GM23338 (cell line): ENCODE results near the gene IGF1R. TPM values are rescaled to one million over a fixed set of nuclear protein-coding genes. Genes with fewer than 3 reads are reported as not detected.
A peak's percentile ranks its signal among the peaks of the same experiment; 100 is the strongest.

ENCODE experiments used
- ATAC-seq: fragments of 200-7000 bp; cut with Tn5 transposase; 3 replicates; pipeline ENCODE4 v1.9.1; 2020
- DNase-seq: peaks from one replicate; pipeline ENCODE4 v3.0.0-alpha.2; 2015; ENCODE audit warnings: low spot score
- H2AFZ ChIP-seq: fragments of 200-600 bp; sonication (generic); 2 replicates; pipeline ENCODE4 v1.8.0; 2016; ENCODE audit warnings: antibody characterized with exemption, mild to moderate bottlenecking, moderate library complexity
- H3F3A ChIP-seq: fragments of 200-600 bp; sonication (generic); replicated peaks from 2 replicates; pipeline ENCODE4 v1.8.0; 2017; ENCODE audit warnings: antibody characterized with exemption, mixed run types, low read depth
- H3K27ac ChIP-seq: fragments of 200-600 bp; sonication (generic); 2 replicates; pipeline ENCODE4 v1.6.1; 2016; ENCODE audit warnings: low read depth
- H3K27me3 ChIP-seq: fragments of 200-600 bp; sonication (generic); 2 replicates; pipeline ENCODE4 v1.8.0; 2016; ENCODE audit warnings: mild to moderate bottlenecking, mixed run types, moderate library complexity; ENCODE audit not compliant: insufficient read depth
- H3K36me3 ChIP-seq: fragments of 200-600 bp; sonication (generic); 2 replicates; pipeline ENCODE4 v1.8.0; 2016; ENCODE audit warnings: mild to moderate bottlenecking; ENCODE audit not compliant: insufficient read depth
- H3K4me1 ChIP-seq: fragments of 200-600 bp; sonication (generic); 2 replicates; pipeline ENCODE4 v1.8.0; 2016; ENCODE audit warnings: mild to moderate bottlenecking, moderate library complexity; ENCODE audit not compliant: insufficient read depth
- H3K4me2 ChIP-seq: fragments of 200-600 bp; sonication (generic); 2 replicates; pipeline ENCODE4 v1.7.1; 2017; ENCODE audit warnings: mixed run types
- H3K4me3 ChIP-seq: fragments of 200-600 bp; sonication (generic); 2 replicates; pipeline ENCODE4 v1.6.1; 2016; ENCODE audit warnings: mixed run types
- H3K79me2 ChIP-seq: fragments of 200-600 bp; sonication (generic); replicated peaks from 2 replicates; pipeline ENCODE4 v1.8.0; 2017; ENCODE audit warnings: mild to moderate bottlenecking; ENCODE audit not compliant: insufficient read depth
- H3K9me2 ChIP-seq: fragments of 200-600 bp; sonication (generic); 2 replicates; pipeline ENCODE4 v1.8.0; 2017; ENCODE audit not compliant: insufficient read depth
- H4K20me1 ChIP-seq: fragments of 200-600 bp; sonication (generic); replicated peaks from 2 replicates; pipeline ENCODE4 v1.8.0; 2017; ENCODE audit warnings: mild to moderate bottlenecking; ENCODE audit not compliant: insufficient read depth
- H3K27ac Mint-ChIP-seq: 2 replicates; pipeline ENCODE4 v1.8.0; 2020; ENCODE audit warnings: inconsistent platforms, mild to moderate bottlenecking, moderate library complexity, mixed read lengths
- H3K27me3 Mint-ChIP-seq: 3 replicates; pipeline ENCODE4 v1.8.0; 2022; ENCODE audit warnings: low read depth, mild to moderate bottlenecking, moderate library complexity, mixed read lengths, inconsistent platforms; ENCODE audit not compliant: insufficient read depth, poor library complexity
- H3K36me3 Mint-ChIP-seq: 3 replicates; pipeline ENCODE4 v1.8.0; 2021; ENCODE audit warnings: low read depth, mild to moderate bottlenecking, inconsistent platforms, moderate library complexity, mixed read lengths
- H3K4me1 Mint-ChIP-seq: 3 replicates; pipeline ENCODE4 v1.8.0; 2020; ENCODE audit warnings: mild to moderate bottlenecking, inconsistent platforms, mixed read lengths
- H3K4me3 Mint-ChIP-seq: 3 replicates; pipeline ENCODE4 v1.8.0; 2021; ENCODE audit warnings: moderate library complexity, mild to moderate bottlenecking, inconsistent platforms, mixed read lengths
- H3K9me3 Mint-ChIP-seq: 3 replicates; pipeline ENCODE4 v1.8.0; 2020; ENCODE audit warnings: moderate library complexity, mild to moderate bottlenecking, inconsistent platforms, mixed read lengths
- CREB1 ChIP-seq: fragments of 250-450 bp; sonication (Bioruptor Pico); IDR thresholded peaks from 2 replicates; pipeline ENCODE4 v1.5.0; 2020; ENCODE audit warnings: low read depth, mild to moderate bottlenecking, moderate library complexity
- EZH2phosphoT487 ChIP-seq: fragments of 200-600 bp; sonication (generic); IDR thresholded peaks from one replicate; pipeline ENCODE4 v1.8.1; 2018; ENCODE audit warnings: antibody characterized with exemption; ENCODE audit not compliant: unreplicated experiment
- JUNB ChIP-seq: IDR thresholded peaks from one replicate; pipeline ENCODE4 v1.6.1; 2016; ENCODE audit warnings: antibody characterized with exemption; ENCODE audit not compliant: unreplicated experiment
- NANOG ChIP-seq: IDR thresholded peaks from 2 replicates; pipeline ENCODE4 v1.6.1; 2016; ENCODE audit warnings: antibody characterized with exemption, borderline replicate concordance
- POLR2AphosphoS5 ChIP-seq: IDR thresholded peaks from 2 replicates; pipeline ENCODE4 v1.6.1; 2016; ENCODE audit warnings: antibody characterized with exemption, low read depth
- STAT1 ChIP-seq: IDR thresholded peaks from one replicate; pipeline ENCODE4 v1.6.1; 2016; ENCODE audit warnings: antibody characterized with exemption; ENCODE audit not compliant: unreplicated experiment
- ZNF114 ChIP-seq: fragments of 250-450 bp; sonication (Bioruptor Pico); IDR thresholded peaks from 2 replicates; pipeline ENCODE4 v1.5.0; 2020; ENCODE audit warnings: mild to moderate bottlenecking, moderate library complexity
- ZNF331 ChIP-seq: fragments of 250-450 bp; sonication (Bioruptor Pico); IDR thresholded peaks from 2 replicates; pipeline ENCODE4 v1.5.0; 2020; ENCODE audit warnings: low read depth, mild to moderate bottlenecking, moderate library complexity
- polyA plus RNA-seq: library from polyadenylated mRNA; unstranded; fragments of >200 nt; fragmentation: Nextera tagmentation; extraction: Ambion mirVana; gene quantifications from 2 replicates; pipeline ENCODE4 v1.2.1, GENCODE V29; 2016
- total RNA-seq: library from RNA; depleted of rRNA; stranded (reverse); fragments of >200 nt; shearing (Covaris generic); gene quantifications from 2 replicates; pipeline ENCODE4 v1.2.3, GENCODE V29; 2014
- TF ChIP-seq, protein P1 (sequence below), 2 experiments: fragments of 200-600 bp in 1 of 2; sonication (generic) in 1 of 2; conservative IDR thresholded peaks; 2 replicates each; pipeline versions ENCODE4 v1.5.1 to v1.6.1; 2016 to 2017; ENCODE audit warnings: antibody characterized with exemption in 2 of 2, low read depth in 2 of 2, mild to moderate bottlenecking in 2 of 2, moderate library complexity in 1 of 2
- TF ChIP-seq, protein P2 (sequence below): IDR thresholded peaks from one replicate; pipeline ENCODE4 v1.6.1; 2018; ENCODE audit warnings: antibody characterized with exemption; ENCODE audit not compliant: unreplicated experiment
- TF ChIP-seq, protein P3 (sequence below): IDR thresholded peaks from 2 replicates; pipeline ENCODE4 v1.6.1; 2016; ENCODE audit warnings: antibody characterized with exemption

IGF1R gene
- total and polyA plus RNA-seq, 2 experiments from 2014 or later = 20.4 to 92.2 TPM

DNA sequence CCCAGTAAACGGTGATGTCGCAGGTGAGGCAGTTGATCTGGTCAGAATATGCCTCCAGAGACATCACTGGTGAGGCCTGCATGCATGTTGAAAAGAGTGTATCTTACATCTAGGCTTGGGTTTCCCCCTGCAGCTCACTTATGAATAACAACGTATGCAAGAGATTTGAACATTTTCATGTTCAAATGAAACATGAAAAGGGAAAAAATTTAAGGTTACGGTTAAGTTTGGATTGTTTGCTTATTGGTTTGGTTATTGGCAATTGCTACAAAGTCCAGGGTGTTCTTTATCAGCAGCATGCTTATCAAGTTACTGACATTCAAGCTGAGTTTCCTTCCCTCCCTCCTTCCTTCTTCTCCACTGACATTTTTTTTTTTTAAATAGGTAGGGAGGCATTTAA lies 123.2 kb downstream of the IGF1R start (continued):
- TF ChIP-seq, protein P1, sequence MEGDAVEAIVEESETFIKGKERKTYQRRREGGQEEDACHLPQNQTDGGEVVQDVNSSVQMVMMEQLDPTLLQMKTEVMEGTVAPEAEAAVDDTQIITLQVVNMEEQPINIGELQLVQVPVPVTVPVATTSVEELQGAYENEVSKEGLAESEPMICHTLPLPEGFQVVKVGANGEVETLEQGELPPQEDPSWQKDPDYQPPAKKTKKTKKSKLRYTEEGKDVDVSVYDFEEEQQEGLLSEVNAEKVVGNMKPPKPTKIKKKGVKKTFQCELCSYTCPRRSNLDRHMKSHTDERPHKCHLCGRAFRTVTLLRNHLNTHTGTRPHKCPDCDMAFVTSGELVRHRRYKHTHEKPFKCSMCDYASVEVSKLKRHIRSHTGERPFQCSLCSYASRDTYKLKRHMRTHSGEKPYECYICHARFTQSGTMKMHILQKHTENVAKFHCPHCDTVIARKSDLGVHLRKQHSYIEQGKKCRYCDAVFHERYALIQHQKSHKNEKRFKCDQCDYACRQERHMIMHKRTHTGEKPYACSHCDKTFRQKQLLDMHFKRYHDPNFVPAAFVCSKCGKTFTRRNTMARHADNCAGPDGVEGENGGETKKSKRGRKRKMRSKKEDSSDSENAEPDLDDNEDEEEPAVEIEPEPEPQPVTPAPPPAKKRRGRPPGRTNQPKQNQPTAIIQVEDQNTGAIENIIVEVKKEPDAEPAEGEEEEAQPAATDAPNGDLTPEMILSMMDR (conservative IDR thresholded peaks at IDR 0.05; ENCODE audit: low read depth in 2 of 2) = no peak
- TF ChIP-seq STAT1 = no peak
- TF ChIP-seq, protein P2, sequence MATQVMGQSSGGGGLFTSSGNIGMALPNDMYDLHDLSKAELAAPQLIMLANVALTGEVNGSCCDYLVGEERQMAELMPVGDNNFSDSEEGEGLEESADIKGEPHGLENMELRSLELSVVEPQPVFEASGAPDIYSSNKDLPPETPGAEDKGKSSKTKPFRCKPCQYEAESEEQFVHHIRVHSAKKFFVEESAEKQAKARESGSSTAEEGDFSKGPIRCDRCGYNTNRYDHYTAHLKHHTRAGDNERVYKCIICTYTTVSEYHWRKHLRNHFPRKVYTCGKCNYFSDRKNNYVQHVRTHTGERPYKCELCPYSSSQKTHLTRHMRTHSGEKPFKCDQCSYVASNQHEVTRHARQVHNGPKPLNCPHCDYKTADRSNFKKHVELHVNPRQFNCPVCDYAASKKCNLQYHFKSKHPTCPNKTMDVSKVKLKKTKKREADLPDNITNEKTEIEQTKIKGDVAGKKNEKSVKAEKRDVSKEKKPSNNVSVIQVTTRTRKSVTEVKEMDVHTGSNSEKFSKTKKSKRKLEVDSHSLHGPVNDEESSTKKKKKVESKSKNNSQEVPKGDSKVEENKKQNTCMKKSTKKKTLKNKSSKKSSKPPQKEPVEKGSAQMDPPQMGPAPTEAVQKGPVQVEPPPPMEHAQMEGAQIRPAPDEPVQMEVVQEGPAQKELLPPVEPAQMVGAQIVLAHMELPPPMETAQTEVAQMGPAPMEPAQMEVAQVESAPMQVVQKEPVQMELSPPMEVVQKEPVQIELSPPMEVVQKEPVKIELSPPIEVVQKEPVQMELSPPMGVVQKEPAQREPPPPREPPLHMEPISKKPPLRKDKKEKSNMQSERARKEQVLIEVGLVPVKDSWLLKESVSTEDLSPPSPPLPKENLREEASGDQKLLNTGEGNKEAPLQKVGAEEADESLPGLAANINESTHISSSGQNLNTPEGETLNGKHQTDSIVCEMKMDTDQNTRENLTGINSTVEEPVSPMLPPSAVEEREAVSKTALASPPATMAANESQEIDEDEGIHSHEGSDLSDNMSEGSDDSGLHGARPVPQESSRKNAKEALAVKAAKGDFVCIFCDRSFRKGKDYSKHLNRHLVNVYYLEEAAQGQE = no peak

DNA sequence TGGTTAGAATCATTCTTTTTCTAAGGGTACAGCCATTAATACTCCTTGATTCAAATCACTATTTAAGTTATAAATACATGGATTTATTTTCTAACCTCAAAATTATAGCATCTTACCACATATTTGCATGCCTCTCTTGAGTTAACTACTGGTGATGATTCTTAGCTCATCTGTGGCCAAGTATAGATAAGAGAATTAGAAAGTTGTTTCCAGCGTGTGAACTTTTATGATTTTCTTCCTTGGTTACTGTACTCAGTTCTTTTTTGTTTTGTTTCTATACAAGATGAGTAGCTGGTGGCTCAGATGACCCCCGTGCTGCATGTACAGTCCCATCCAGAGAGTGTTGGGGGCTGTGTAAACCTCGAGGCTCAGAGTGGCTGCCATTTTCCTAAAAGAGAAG lies 124.6 kb downstream of the IGF1R start:
- Histone ChIP-seq H3K36me3 (no peaks in the 10 kb centered on the region), H4K20me1 (peaks cover 48% of the 10 kb centered on the region), H3K4me2 (peak overlapping the region; percentile 49), H3K27me3 (no peaks in the 10 kb centered on the region), H3K4me1 (peaks cover 82% of the 10 kb centered on the region), H3F3A (no peaks in the 10 kb centered on the region; the same call in 1 of the 2 replicates), H3K9me2 (no peaks in the 10 kb centered on the region), H2AFZ (no peak overlapping the region), H3K4me3 (peak overlapping the region; percentile 11; the same call in 1 of the 2 replicates), H3K27ac (no peak overlapping the region; the same call in 1 of the 2 replicates), H3K79me2 (peaks cover 100% of the 10 kb centered on the region)
- Mint-ChIP-seq H3K4me1 (peaks cover 83% of the 10 kb centered on the region), H3K4me3 (no peak overlapping the region), H3K27me3 (peaks cover 13% of the 10 kb centered on the region), H3K9me3 (no peaks in the 10 kb centered on the region), H3K27ac (peak overlapping the region; percentile 78; the same call in 1 of the 2 replicates), H3K36me3 (no peaks in the 10 kb centered on the region)
- ATAC-seq (no peak), DNase-seq (no peak)
- TF ChIP-seq ZNF331 (CRISPR knock-in tag) (no peak), EZH2phosphoT487 (no peak), CREB1 (no peak), ZNF114 (no peak), STAT1 (no peak), JUNB (no peak), NANOG (no peak), POLR2AphosphoS5 (no peak)
- TF ChIP-seq, protein P3, sequence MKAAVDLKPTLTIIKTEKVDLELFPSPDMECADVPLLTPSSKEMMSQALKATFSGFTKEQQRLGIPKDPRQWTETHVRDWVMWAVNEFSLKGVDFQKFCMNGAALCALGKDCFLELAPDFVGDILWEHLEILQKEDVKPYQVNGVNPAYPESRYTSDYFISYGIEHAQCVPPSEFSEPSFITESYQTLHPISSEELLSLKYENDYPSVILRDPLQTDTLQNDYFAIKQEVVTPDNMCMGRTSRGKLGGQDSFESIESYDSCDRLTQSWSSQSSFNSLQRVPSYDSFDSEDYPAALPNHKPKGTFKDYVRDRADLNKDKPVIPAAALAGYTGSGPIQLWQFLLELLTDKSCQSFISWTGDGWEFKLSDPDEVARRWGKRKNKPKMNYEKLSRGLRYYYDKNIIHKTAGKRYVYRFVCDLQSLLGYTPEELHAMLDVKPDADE = no peak
- TF ChIP-seq, protein P2 = no peak
- TF ChIP-seq, protein P1 (conservative IDR thresholded peaks at IDR 0.05; ENCODE audit: low read depth in 2 of 2) = no peak
